ENCODE data around the gene PLIN5. TPM values are rescaled to one million over a fixed set of nuclear protein-coding genes. Genes with fewer than 3 reads are reported as not detected.
"Not testable (repeated sequence)": the region's sequence is repeated elsewhere in the genome, so short reads cannot be mapped to it uniquely, and the experiment has no call there.

The PLIN5 gene
- total RNA-seq, 1 donor from 2014 or later, result not detected

GRCh38 chr19:4568886-4569285, 33.9 kb upstream of the PLIN5 start:
- intact Hi-C loops (cut with micrococcal nuclease), result no loop called here

- intact Hi-C loops (cut with micrococcal nuclease), result no loop called here
These were observed 32.6 kb upstream of the PLIN5 start for GRCh38 chr19:4567584-4568071.

- intact Hi-C loops (cut with micrococcal nuclease), result no loop called here
These were observed 31.5 kb upstream of the PLIN5 start for GRCh38 chr19:4566402-4567051.

GRCh38 chr19:4563562-4563961, 28.5 kb upstream of the PLIN5 start:
- intact Hi-C loops (cut with micrococcal nuclease), result not testable (repeated sequence)

GRCh38 chr19:4562085-4562484, 27.1 kb upstream of the PLIN5 start:
- intact Hi-C loops (cut with micrococcal nuclease), result not testable (repeated sequence)

GRCh38 chr19:4559569-4559968, 24.5 kb upstream of the PLIN5 start, which contains the start of gene SEMA6B:
Gene SEMA6B (minus strand): TSS chr19:4559684. CDS start chr19:4558457, 1,227 bp downstream.
- intact Hi-C loops (cut with micrococcal nuclease), result no loop called here

GRCh38 chr19:4557971-4558941, 23.2 kb upstream of the PLIN5 start:
- intact Hi-C loops (cut with micrococcal nuclease), result no loop called here

GRCh38 chr19:4557144-4557970, 22.3 kb upstream of the PLIN5 start:
- intact Hi-C loops (cut with micrococcal nuclease), result no loop called here

GRCh38 chr19:4556597-4557127, 21.6 kb upstream of the PLIN5 start:
- intact Hi-C loops (cut with micrococcal nuclease), result no loop called here

GRCh38 chr19:4555657-4556561, 20.9 kb upstream of the PLIN5 start:
- intact Hi-C loops (cut with micrococcal nuclease), result no loop called here

GRCh38 chr19:4554717-4555116, 19.7 kb upstream of the PLIN5 start:
- intact Hi-C loops (cut with micrococcal nuclease), result no loop called here

GRCh38 chr19:4553775-4554174, 18.8 kb upstream of the PLIN5 start:
- intact Hi-C loops (cut with micrococcal nuclease), result no loop called here

- intact Hi-C loops (cut with micrococcal nuclease), result no loop called here
These were observed 18.2 kb upstream of the PLIN5 start for GRCh38 chr19:4553092-4553695.

GRCh38 chr19:4552525-4552819, 17.4 kb upstream of the PLIN5 start:
- intact Hi-C loops (cut with micrococcal nuclease), result no loop called here

GRCh38 chr19:4550479-4551050, 15.5 kb upstream of the PLIN5 start:
- intact Hi-C loops (cut with micrococcal nuclease), result no loop called here

- intact Hi-C loops (cut with micrococcal nuclease), result no loop called here
These were observed 15.0 kb upstream of the PLIN5 start for GRCh38 chr19:4550018-4550417.

GRCh38 chr19:4548238-4548584, 13.2 kb upstream of the PLIN5 start:
- intact Hi-C loops (cut with micrococcal nuclease), result no loop called here

GRCh38 chr19:4547303-4548237, 12.5 kb upstream of the PLIN5 start:
- intact Hi-C loops (cut with micrococcal nuclease), result no loop called here
